HepG2 (cell line): ENCODE data around the gene PRKCZ.

Experiments
- CTCF ChIP-seq: sonication (generic); formaldehyde crosslinking; IDR thresholded peaks from 2 replicates; pipeline ENCODE4 v1.5.0; 2020; ENCODE audit warnings: mild to moderate bottlenecking, missing genetic modification reagents, moderate library complexity
- EZH2 ChIP-seq: conservative IDR thresholded peaks from 2 replicates; pipeline ENCODE4 v1.6.1; 2012; ENCODE audit warnings: mild to moderate bottlenecking, low read depth, low read length, moderate library complexity
- MAX ChIP-seq: IDR thresholded peaks from 2 replicates; pipeline ENCODE4 v1.6.1; 2012; ENCODE audit warnings: inconsistent platforms
- MEF2D ChIP-seq: sonication (generic); formaldehyde crosslinking; IDR thresholded peaks from 2 replicates; pipeline ENCODE4 v1.5.1; 2020; ENCODE audit warnings: mild to moderate bottlenecking, missing genetic modification reagents
- MTF1 ChIP-seq: sonication (generic); formaldehyde crosslinking; IDR thresholded peaks from 2 replicates; pipeline ENCODE4 v1.5.0; 2020; ENCODE audit warnings: missing genetic modification reagents
- MXI1 ChIP-seq: IDR thresholded peaks from 3 replicates; pipeline ENCODE4 v1.6.1; 2012; ENCODE audit warnings: low read depth, low read length, inconsistent platforms, borderline replicate concordance
- POLR2A ChIP-seq, 2 experiments: IDR thresholded peaks; 2 replicates each; pipeline ENCODE4 v1.6.1; 2011; ENCODE audit warnings: low read depth in 2 of 2, low read length in 2 of 2, mild to moderate bottlenecking in 1 of 2, moderate library complexity in 1 of 2; ENCODE audit not compliant: insufficient read depth in 1 of 2
- SP1 ChIP-seq, 2 experiments: fragments of 450-650 bp in 1 of 2; sonication (generic) in 1 of 2; formaldehyde crosslinking in 1 of 2; IDR thresholded peaks; 2 replicates each; pipeline versions ENCODE4 v1.4.0 to v1.6.1; 2016 to 2020; ENCODE audit warnings: missing genetic modification reagents in 1 of 2
- ZNF414 ChIP-seq: sonication (generic); formaldehyde crosslinking; IDR thresholded peaks from 2 replicates; pipeline ENCODE4 v1.5.0; 2020; ENCODE audit warnings: missing genetic modification reagents

- TF ChIP-seq SP1 (IDR thresholded peaks at IDR 0.05) (no peak), SP1 (CRISPR knock-in tag; IDR thresholded peaks at IDR 0.05) (no peak), EZH2 (no peak), POLR2A (IDR thresholded peaks at IDR 0.05; ENCODE audit: insufficient read depth in 1 of 2, low read depth in 2 of 2, low read length in 2 of 2) (no peak), MXI1 (no peak), MTF1 (CRISPR knock-in tag) (no peak), MAX (no peak), ZNF414 (CRISPR knock-in tag) (no peak), MEF2D (CRISPR knock-in tag) (no peak), CTCF (CRISPR knock-in tag) (no peak)
Observed at GRCh38 chr1:2014741-2015735, 35.2 kb upstream of the PRKCZ start.
